H1 (cell line): ENCODE results near the gene CFAP54. TPM values are rescaled to one million over a fixed set of nuclear protein-coding genes. Genes with fewer than 3 reads are reported as not detected.

Experiments
- CTCF ChIA-PET: fragments of 300-600 bp; sonication (Branson Sonifier 250); formaldehyde crosslinking; loops from one replicate; lab custom pipeline; 2021; ENCODE audit not compliant: partially characterized antibody; lab: Charles Lee
- POLR2A ChIA-PET: fragments of 300-600 bp; sonication (Branson Sonifier 250); formaldehyde crosslinking; loops from one replicate; lab custom pipeline; 2021; ENCODE audit warnings: inconsistent platforms; ENCODE audit not compliant: partially characterized antibody; lab: Charles Lee
- DNase-seq, 2 experiments: peaks; one replicate each; pipeline versions ENCODE4 v3.0.0 to v3.0.0-alpha.2; 2010 to 2022; ENCODE audit warnings: low spot score in 2 of 2, low read depth in 1 of 2, mixed read lengths in 1 of 2
- FAIRE-seq: peaks from 2 replicates; lab custom pipeline; 2011; peaks lifted over from hg19 to GRCh38; lab: Jason Lieb, UNC
- H2AFZ ChIP-seq: 2 replicates; pipeline ENCODE4 v1.8.1; 2012; ENCODE audit warnings: low read length, inconsistent platforms
- H2AK5ac ChIP-seq: 2 replicates; pipeline ENCODE4 v1.6.1; 2013; ENCODE audit warnings: low read depth, low read length
- H2BK120ac ChIP-seq: replicated peaks from 2 replicates; pipeline ENCODE3; 2013; ENCODE audit warnings: low read depth, low read length, inconsistent platforms
- H2BK12ac ChIP-seq: 2 replicates; pipeline ENCODE4 v1.6.1; 2013; ENCODE audit warnings: low read depth, low read length
- H2BK15ac ChIP-seq: 2 replicates; pipeline ENCODE4 v1.6.1; 2013; ENCODE audit warnings: low read length
- H2BK20ac ChIP-seq: 2 replicates; pipeline ENCODE4 v1.6.1; 2013; ENCODE audit warnings: low read length
- H2BK5ac ChIP-seq: 2 replicates; pipeline ENCODE4 v1.6.1; 2013; ENCODE audit warnings: low read depth, low read length
- H3K14ac ChIP-seq: 2 replicates; pipeline ENCODE4 v1.6.1; 2013; ENCODE audit warnings: inconsistent platforms; ENCODE audit not compliant: insufficient read length
- H3K18ac ChIP-seq: 2 replicates; pipeline ENCODE4 v1.6.1; 2013; ENCODE audit warnings: low read length; ENCODE audit errors: extremely low read depth
- H3K23ac ChIP-seq: 2 replicates; pipeline ENCODE4 v1.6.1; 2013; ENCODE audit warnings: inconsistent platforms; ENCODE audit not compliant: insufficient read length
- H3K23me2 ChIP-seq: 2 replicates; pipeline ENCODE4 v1.6.1; 2013; ENCODE audit warnings: low read depth, low read length
- H3K27ac ChIP-seq: 2 replicates; pipeline ENCODE4 v1.6.1; 2011; ENCODE audit warnings: low read depth, low read length, inconsistent platforms
- H3K27me3 ChIP-seq, 4 experiments: replicated peaks in 1 of 4; 1 replicate in 1 of 4; 2 replicates in 3 of 4; pipeline versions ENCODE4 v1.6.1 to v1.8.1; 2011 to 2013; ENCODE audit warnings: low read length in 3 of 4, mild to moderate bottlenecking in 3 of 4, inconsistent platforms in 2 of 4, mixed read lengths in 2 of 4, moderate library complexity in 1 of 4; ENCODE audit not compliant: control insufficient read depth in 3 of 4, insufficient read depth in 3 of 4; ENCODE audit errors: extremely low read depth in 1 of 4
- H3K36me3 ChIP-seq, 4 experiments: 2 replicates each; pipeline versions ENCODE4 v1.6.1 to v1.8.1; 2011 to 2013; ENCODE audit warnings: mild to moderate bottlenecking in 4 of 4, low read length in 3 of 4, moderate library complexity in 2 of 4, control low read depth in 1 of 4, inconsistent platforms in 1 of 4; ENCODE audit not compliant: insufficient read depth in 4 of 4, control insufficient read depth in 2 of 4
- H3K4ac ChIP-seq: replicated peaks from 2 replicates; pipeline ENCODE3; 2013; ENCODE audit warnings: low read length, low read depth, mixed read lengths, inconsistent platforms; ENCODE audit not compliant: insufficient read length
- H3K4me1 ChIP-seq, 4 experiments: replicated peaks in 1 of 4; 1 replicate in 1 of 4; 2 replicates in 3 of 4; pipeline versions ENCODE4 v1.6.1 to v1.8.1; 2011 to 2013; ENCODE audit warnings: low read length in 3 of 4, inconsistent platforms in 2 of 4, mixed read lengths in 1 of 4; ENCODE audit not compliant: insufficient read depth in 4 of 4, control insufficient read depth in 3 of 4
- H3K4me2 ChIP-seq, 2 experiments: 2 replicates each; pipeline versions ENCODE4 v1.6.1 to v1.8.1; 2011 to 2013; ENCODE audit warnings: low read depth in 2 of 2, low read length in 2 of 2, control low read depth in 1 of 2, inconsistent platforms in 1 of 2, mild to moderate bottlenecking in 1 of 2; ENCODE audit not compliant: insufficient read depth in 1 of 2
- H3K4me3 ChIP-seq, 4 experiments: fragments of 200-600, 300-600 bp in 1 of 4; sonication (generic), shearing (Covaris generic), sonication (Bioruptor Twin) in 1 of 4; 2 replicates each; pipeline versions ENCODE4 v1.5.1 to v1.8.1; 2011 to 2016; ENCODE audit warnings: low read length in 4 of 4, low read depth in 3 of 4, control low read depth in 2 of 4, inconsistent platforms in 2 of 4, mild to moderate bottlenecking in 2 of 4, mixed read lengths in 1 of 4, moderate library complexity in 1 of 4; ENCODE audit not compliant: insufficient read depth in 2 of 4; ENCODE audit errors: extremely low read depth in 1 of 4
- H3K56ac ChIP-seq: replicated peaks from 2 replicates; pipeline ENCODE3; 2013; ENCODE audit warnings: low read depth, mild to moderate bottlenecking, mixed read lengths, low read length, inconsistent platforms; ENCODE audit not compliant: insufficient read length
- H3K79me1 ChIP-seq: 2 replicates; pipeline ENCODE4 v1.6.1; 2013; ENCODE audit warnings: low read depth, low read length, control low read depth
- H3K79me2 ChIP-seq, 2 experiments: 2 replicates each; pipeline versions ENCODE4 v1.6.1 to v1.8.1; 2012 to 2013; ENCODE audit warnings: low read length in 2 of 2, mild to moderate bottlenecking in 2 of 2, inconsistent platforms in 1 of 2; ENCODE audit not compliant: insufficient read depth in 2 of 2, control insufficient read depth in 1 of 2
- H3K9ac ChIP-seq, 4 experiments: replicated peaks in 1 of 4; 1 replicate in 1 of 4; 2 replicates in 3 of 4; pipeline versions ENCODE4 v1.6.1 to v1.8.1; 2011 to 2013; ENCODE audit warnings: low read depth in 3 of 4, low read length in 3 of 4, control low read depth in 2 of 4, mild to moderate bottlenecking in 2 of 4, moderate library complexity in 2 of 4, inconsistent platforms in 1 of 4; ENCODE audit errors: extremely low read depth in 1 of 4
- H3K9me3 ChIP-seq, 2 experiments: 2 replicates each; pipeline versions ENCODE4 v1.6.1 to v1.8.1; 2012 to 2013; ENCODE audit warnings: mild to moderate bottlenecking in 2 of 2, moderate library complexity in 2 of 2, control low read depth in 1 of 2, inconsistent platforms in 1 of 2, low read depth in 1 of 2, low read length in 1 of 2, mixed read lengths in 1 of 2; ENCODE audit not compliant: insufficient read depth in 2 of 2
- H4K20me1 ChIP-seq, 2 experiments: replicated peaks in 1 of 2; 2 replicates each; pipeline versions ENCODE3 to v1.8.1; 2011 to 2013; ENCODE audit warnings: inconsistent platforms in 2 of 2, low read length in 2 of 2, mild to moderate bottlenecking in 1 of 2; ENCODE audit not compliant: insufficient read depth in 2 of 2, control insufficient read depth in 1 of 2
- H4K5ac ChIP-seq: 2 replicates; pipeline ENCODE4 v1.6.1; 2013; ENCODE audit warnings: low read length, low read depth, mixed read lengths, inconsistent platforms; ENCODE audit not compliant: insufficient read length
- H4K8ac ChIP-seq: 2 replicates; pipeline ENCODE4 v1.8.0; 2013; ENCODE audit warnings: mild to moderate bottlenecking, moderate library complexity, low read length, inconsistent platforms; ENCODE audit not compliant: insufficient read depth; ENCODE audit errors: extremely low read depth
- H4K91ac ChIP-seq: replicated peaks from 2 replicates; pipeline ENCODE3; 2013; ENCODE audit warnings: low read length, mixed read lengths, inconsistent platforms; ENCODE audit not compliant: insufficient read length
- CBX8 ChIP-seq: fragments of 300-800, 300-1000 bp; sonication (generic); IDR thresholded peaks from 2 replicates; pipeline ENCODE4 v1.7.1; 2016; ENCODE audit warnings: low read depth, low read length, borderline replicate concordance
- FOSL1 ChIP-seq: IDR thresholded peaks from 2 replicates; pipeline ENCODE4 v1.6.1; 2011; ENCODE audit warnings: mild to moderate bottlenecking, low read depth, low read length, moderate library complexity; ENCODE audit not compliant: insufficient read depth
- KDM1A ChIP-seq: fragments of 200-600, 300-600 bp; sonication (generic); IDR thresholded peaks from 2 replicates; pipeline ENCODE4 v1.7.1; 2016; ENCODE audit warnings: mild to moderate bottlenecking, low read length, borderline replicate concordance
- NRF1 ChIP-seq: IDR thresholded peaks from 2 replicates; pipeline ENCODE4 v1.6.1; 2011; ENCODE audit warnings: mild to moderate bottlenecking, low read depth, low read length, improper control_type of control experiment
- RAD21 ChIP-seq, 2 experiments: IDR thresholded peaks in 1 of 2; conservative IDR thresholded peaks in 1 of 2; 2 replicates each; pipeline ENCODE4 v1.6.1; 2011; ENCODE audit warnings: low read depth in 2 of 2, low read length in 2 of 2, improper control_type of control experiment in 1 of 2, inconsistent platforms in 1 of 2, mild to moderate bottlenecking in 1 of 2, moderate library complexity in 1 of 2
- RFX5 ChIP-seq: IDR thresholded peaks from 2 replicates; pipeline ENCODE4 v1.6.1; 2011; ENCODE audit warnings: low read depth, low read length, improper control_type of control experiment, borderline replicate concordance
- SIN3A ChIP-seq, 2 experiments: IDR thresholded peaks in 1 of 2; conservative IDR thresholded peaks in 1 of 2; 2 replicates each; pipeline ENCODE4 v1.6.1; 2011 to 2012; ENCODE audit warnings: low read length in 2 of 2, improper control_type of control experiment in 1 of 2, low read depth in 1 of 2, mild to moderate bottlenecking in 1 of 2
- SP1 ChIP-seq: IDR thresholded peaks from 2 replicates; pipeline ENCODE4 v1.6.1; 2011; ENCODE audit warnings: low read depth, low read length
- TEAD4 ChIP-seq: IDR thresholded peaks from 2 replicates; pipeline ENCODE4 v1.6.1; 2012; ENCODE audit warnings: low read depth, low read length, inconsistent platforms, mixed read lengths
- WGBS, 2 experiments: shearing (Covaris generic) in 1 of 2; methylation state at CpG; one replicate each; pipeline versions ENCODE4 v1.1.6 to v1.1.7; 2013 to 2015; ENCODE audit warnings: low lambda C conversion rate in 2 of 2, mixed read lengths in 2 of 2, inconsistent platforms in 1 of 2, low coverage in 1 of 2, missing lambda C conversion rate in 1 of 2; ENCODE audit not compliant: insufficient replicate concordance in 2 of 2, insufficient coverage in 1 of 2, insufficient read length in 1 of 2; ENCODE audit errors: extremely low coverage in 1 of 2, missing lambda C conversion rate in 1 of 2; 5-methylcytosine and 5-hydroxymethylcytosine counted together
- polyA plus RNA-seq, 7 experiments: library from polyadenylated mRNA; depleted of rRNA in 3 of 7; stranded (reverse) in 5 of 7; unstranded in 2 of 7; fragments of >200 nt in 5 of 7; fragments of 200-250 nt in 2 of 7; gene quantifications; 1 replicate in 5 of 7; 2 replicates in 1 of 7; 4 replicates in 1 of 7; pipeline versions ENCODE4 v1.2.1 to v1.2.3, GENCODE V29; 2011 to 2013; ENCODE audit warnings: missing spikeins in 2 of 7, mixed read lengths in 2 of 7
- total RNA-seq: library from RNA; stranded (reverse); fragmentation: NEBNext Ultra II Directional; extraction: Animal tissue kit (Norgen Biotek cat#: 25700); gene quantifications from 2 replicates; pipeline ENCODE4 v1.2.1, GENCODE V29; 2021
- TF ChIP-seq, protein P1 (sequence below), 3 experiments: IDR thresholded peaks; 1 replicate in 2 of 3; 2 replicates in 1 of 3; pipeline versions ENCODE4 v1.5.1 to v1.6.1; 2011; ENCODE audit warnings: low read length in 3 of 3, mild to moderate bottlenecking in 3 of 3, inconsistent platforms in 2 of 3, low read depth in 1 of 3, moderate library complexity in 1 of 3; ENCODE audit not compliant: insufficient read depth in 1 of 3; ENCODE audit errors: control extremely low read depth in 1 of 3

Gene CFAP54
- total and polyA plus RNA-seq, 2 of the 8 experiments (the other 6 are each of a cell fraction or from before 2014, with no cell fraction given), result 0.17 to 0.33 TPM

DNA sequence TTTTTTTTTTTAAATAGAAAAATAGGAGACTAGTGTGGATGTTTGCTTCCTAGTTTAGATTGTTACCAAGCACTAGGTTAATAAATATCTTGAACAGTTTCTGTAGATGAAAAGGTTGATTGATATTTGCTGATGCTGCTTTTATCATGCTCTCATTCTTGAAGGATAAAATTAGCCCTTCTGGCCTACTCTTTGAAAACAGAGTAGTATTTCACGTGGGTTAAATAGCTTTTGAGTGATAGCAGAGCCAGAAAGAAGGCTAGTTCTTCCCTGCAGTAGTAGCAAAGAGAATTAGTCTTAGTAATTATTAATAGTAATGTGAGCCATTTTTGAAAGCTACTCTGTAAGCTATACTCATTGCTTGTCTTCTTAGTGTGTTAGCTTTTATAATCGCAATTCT is 422.9 kb downstream of the CFAP54 start:
- Histone ChIP-seq H2BK12ac (no peak overlapping the region), H4K20me1 (no peaks in the 10 kb centered on the region), H3K27me3 (peaks cover 0 to 1% (median 0%) of the 10 kb centered on the region in 4 experiments; a peak in 1 of 7 replicates), H3K4me1 (peaks cover 2 to 9% (median 3%) of the 10 kb centered on the region in 4 experiments; a peak in 5 of 7 replicates), H3K14ac (no peak overlapping the region), H3K79me1 (no peaks in the 10 kb centered on the region), H3K23ac (no peak overlapping the region), H2BK15ac (no peak overlapping the region), H4K91ac (no peak overlapping the region), H3K36me3 (peaks cover 0 to 6% (median 0%) of the 10 kb centered on the region in 4 experiments; a peak in 1 of 8 replicates), H3K79me2 (peaks cover 0 to 55% of the 10 kb centered on the region in 2 experiments; a peak in 3 of 4 replicates), H2BK5ac (no peak overlapping the region), H3K18ac (no peak overlapping the region), H3K56ac (no peak overlapping the region), H3K27ac (no peak overlapping the region), H2BK120ac (no peak overlapping the region), H3K4me2 (no peak overlapping the region), H3K4me3 (no peak overlapping the region), H4K8ac (no peak overlapping the region), H2AK5ac (no peak overlapping the region), H3K9me3 (no peaks in the 10 kb centered on the region), H3K4ac (no peak overlapping the region), H4K5ac (no peak overlapping the region), H2AFZ (no peak overlapping the region), H2BK20ac (no peak overlapping the region), H3K23me2 (peaks cover 8% of the 10 kb centered on the region; the same call in 1 of the 2 replicates), H3K9ac (no peak overlapping the region)
- ChIA-PET POLR2A (interaction anchor here (0.6 kb wide), 1 partner anchor 74 kb away, joined by 3 read pairs; no protein-coding TSS in a partner anchor), CTCF (interaction anchor here (1.0 kb wide), 1 partner anchor 13 kb away, joined by 3 read pairs; no protein-coding TSS in a partner anchor)
- WGBS, 2 experiments, result 94% methylated on average over 2 of the region's 2 CpGs; no CpG with 5 or more reads in 1 of the 2 experiments
- FAIRE-seq, result no peak
- no peak for DNase-seq
- TF ChIP-seq RAD21 (IDR thresholded peaks at IDR 0.05 in 1 of 2, conservative IDR thresholded peaks at IDR 0.05 in 1 of 2; ENCODE audit: low read depth in 2 of 2, low read length in 2 of 2), result no peak
- no peak for TF ChIP-seq RFX5
- TF ChIP-seq SP1, result no peak
- TF ChIP-seq TEAD4, result no peak
- TF ChIP-seq FOSL1, result no peak
- TF ChIP-seq, protein P1, sequence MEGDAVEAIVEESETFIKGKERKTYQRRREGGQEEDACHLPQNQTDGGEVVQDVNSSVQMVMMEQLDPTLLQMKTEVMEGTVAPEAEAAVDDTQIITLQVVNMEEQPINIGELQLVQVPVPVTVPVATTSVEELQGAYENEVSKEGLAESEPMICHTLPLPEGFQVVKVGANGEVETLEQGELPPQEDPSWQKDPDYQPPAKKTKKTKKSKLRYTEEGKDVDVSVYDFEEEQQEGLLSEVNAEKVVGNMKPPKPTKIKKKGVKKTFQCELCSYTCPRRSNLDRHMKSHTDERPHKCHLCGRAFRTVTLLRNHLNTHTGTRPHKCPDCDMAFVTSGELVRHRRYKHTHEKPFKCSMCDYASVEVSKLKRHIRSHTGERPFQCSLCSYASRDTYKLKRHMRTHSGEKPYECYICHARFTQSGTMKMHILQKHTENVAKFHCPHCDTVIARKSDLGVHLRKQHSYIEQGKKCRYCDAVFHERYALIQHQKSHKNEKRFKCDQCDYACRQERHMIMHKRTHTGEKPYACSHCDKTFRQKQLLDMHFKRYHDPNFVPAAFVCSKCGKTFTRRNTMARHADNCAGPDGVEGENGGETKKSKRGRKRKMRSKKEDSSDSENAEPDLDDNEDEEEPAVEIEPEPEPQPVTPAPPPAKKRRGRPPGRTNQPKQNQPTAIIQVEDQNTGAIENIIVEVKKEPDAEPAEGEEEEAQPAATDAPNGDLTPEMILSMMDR (IDR thresholded peaks at IDR 0.05; ENCODE audit: control extremely low read depth in 1 of 3, insufficient read depth in 1 of 3, low read depth in 1 of 3, low read length in 3 of 3), result no peak
- no peak for TF ChIP-seq KDM1A
- TF ChIP-seq NRF1, result no peak
- no peak for TF ChIP-seq SIN3A (conservative IDR thresholded peaks at IDR 0.05 in 1 of 2, IDR thresholded peaks at IDR 0.05 in 1 of 2; ENCODE audit: low read depth in 1 of 2, low read length in 2 of 2)
- TF ChIP-seq CBX8, result no peak
